ENCODE data around the gene GRAMD1A.
"Not testable (repeated sequence)": the region's sequence is repeated elsewhere in the genome, so short reads cannot be mapped to it uniquely, and the experiment has no call there.

Gene GRAMD1A

DNA sequence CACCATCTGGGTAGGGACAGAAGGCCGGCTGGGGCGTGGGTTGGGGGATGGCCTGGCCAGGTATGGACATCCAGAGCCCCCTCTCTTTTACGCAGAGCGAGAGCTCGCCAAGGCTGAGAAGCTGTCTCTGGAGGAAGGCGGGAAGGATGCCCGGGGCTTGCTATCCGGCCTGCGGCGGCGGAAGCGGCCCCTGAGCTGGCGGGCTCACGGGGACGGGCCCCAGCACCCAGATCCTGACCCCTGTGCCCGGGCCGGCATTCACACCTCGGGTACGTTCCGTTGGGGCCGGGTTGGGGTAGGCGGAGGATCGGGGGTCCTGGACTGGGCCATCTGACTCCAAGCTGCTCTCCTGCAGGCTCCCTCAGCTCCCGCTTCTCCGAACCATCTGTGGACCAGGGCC is 21.5 kb downstream of the GRAMD1A start:
- no peak for DNase-seq

DNA sequence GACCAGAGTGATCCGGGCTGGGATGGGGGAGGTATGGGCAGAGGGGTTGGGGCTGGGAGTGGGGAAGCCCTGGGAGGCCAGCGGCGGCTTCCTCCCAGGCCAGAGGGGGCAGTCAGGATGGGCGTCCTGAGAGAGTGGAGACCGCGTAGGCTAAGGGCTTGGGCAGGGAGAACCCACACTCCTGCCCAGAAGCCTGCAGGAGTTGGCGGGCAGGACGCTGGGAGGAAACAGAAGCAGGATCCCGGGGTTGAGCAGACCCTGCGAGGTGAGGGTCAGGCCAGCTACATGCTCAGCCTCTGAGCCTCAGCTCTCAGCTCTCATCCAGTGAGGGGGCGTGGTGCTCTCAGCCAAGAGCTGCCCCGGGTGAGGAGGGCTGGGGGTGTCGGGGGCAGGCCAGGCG is 22.3 kb downstream of the GRAMD1A start:
- DNase-seq = no peak

DNA sequence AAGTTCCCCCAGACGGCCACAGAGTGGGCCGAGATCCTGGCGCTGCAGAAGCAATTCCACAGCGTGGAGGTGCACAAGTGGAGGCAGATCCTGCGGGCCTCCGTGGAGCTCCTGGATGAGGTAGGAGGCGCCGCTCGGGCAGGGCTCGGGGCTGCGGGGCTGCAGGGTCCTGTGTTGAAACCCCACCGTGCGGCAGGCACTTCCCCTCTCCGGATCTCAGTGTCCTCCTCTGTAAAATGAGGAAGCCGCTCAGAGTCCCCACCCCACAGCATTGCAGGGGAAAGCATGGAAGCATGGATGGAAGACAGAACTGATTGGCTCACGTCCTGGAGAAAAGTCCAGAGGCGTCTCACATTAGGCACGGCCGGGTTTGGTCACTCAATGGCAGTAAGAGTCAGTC is 23.3 kb downstream of the GRAMD1A start:
- DNase-seq = no peak

- no peak for DNase-seq
Measured at GRCh38 chr19:35024095-35024494, 24.0 kb downstream of the GRAMD1A start.

DNA sequence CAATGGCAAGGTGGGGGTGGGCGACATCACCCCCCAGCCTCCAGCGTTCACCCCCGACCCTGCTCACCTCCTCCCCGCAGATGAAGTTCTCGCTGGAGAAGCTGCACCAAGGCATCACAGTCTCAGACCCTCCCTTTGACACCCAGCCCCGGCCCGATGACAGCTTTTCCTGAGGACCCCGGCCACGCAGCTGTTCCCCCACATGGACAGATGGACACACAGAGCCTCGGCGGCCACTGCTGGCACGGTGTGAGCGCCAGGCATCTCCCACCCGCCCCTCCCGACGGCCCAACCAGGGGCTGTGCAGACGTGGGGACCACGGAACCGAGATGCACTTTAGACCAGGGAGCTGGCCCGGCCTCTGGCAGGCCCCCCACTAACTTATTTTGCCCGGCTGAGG is 25.8 kb downstream of the GRAMD1A start:
- DNase-seq = no peak

DNA sequence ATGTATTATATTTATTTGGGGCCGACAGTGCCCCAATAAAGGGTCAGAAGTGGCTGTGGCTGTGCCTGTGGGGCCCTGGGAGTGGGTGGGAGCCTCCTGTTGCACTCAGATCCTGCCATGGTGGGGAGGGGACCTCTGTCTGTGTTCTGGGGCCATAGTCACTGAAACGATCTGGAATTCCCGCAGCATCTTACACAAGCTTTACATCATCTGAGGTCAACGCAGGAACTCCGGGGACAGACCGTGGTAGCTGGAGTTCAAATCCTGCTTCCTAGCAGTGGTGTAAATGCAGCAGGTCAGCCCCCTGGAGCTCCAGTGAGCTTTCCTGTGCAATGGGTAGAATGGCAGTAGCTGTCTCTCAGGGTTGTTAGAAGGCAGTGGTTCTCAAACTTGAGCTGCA is 26.3 kb downstream of the GRAMD1A start:
- no peak for DNase-seq

DNA sequence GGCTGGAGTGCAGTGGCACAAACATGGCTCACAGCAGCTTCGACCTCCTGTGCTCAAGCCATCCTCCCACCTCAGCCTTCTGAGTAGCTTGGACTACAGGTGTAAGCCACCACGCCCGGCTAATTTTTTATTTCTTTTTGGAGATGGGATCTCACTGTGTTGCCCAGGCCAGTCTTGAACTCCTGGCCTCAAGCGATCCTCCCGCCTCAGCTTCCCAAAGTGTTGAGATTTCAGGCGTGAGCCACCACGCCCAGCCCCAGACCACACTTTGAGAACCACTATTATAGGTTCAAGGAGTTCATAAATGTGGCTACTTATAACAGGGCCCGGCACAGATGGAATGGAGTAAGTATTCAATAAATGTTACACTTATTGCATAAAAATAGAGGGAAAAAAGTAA is 26.9 kb downstream of the GRAMD1A start:
- no peak for DNase-seq

DNA sequence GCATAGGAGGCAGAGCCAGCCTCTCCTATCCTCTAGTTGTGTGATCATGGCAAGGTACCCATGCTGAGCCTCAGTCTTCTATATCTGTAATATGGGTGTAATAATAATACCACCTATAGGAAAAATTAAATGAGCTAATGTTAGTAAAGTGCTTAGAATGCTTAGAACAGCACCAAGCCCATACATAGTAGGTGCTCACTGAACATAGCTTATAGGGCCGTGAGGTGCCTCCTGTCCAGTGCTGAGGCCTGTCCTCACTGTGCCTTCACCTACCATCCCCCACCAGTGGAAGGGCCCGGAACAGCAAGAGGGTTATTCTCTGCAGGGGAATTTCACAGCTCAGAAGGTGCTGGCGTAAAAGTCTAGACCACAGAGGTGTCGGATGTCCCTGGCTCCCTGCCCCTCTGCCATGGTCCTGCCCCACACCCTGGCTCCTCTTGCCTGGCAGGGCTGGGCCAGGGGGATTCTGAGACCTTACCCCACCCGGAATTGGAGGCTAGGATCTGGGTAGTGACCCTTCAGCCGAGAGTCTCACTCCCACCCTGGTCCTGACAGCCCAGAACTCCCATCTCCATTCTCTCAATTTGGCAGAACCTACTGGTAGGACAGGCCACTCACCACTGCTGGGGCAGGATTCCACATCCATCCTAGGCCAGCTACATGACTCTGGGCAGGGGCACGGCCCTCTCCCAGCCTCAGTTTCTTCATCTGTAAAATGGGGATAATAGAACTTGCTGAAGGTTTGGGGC is 27.9 kb downstream of the GRAMD1A start:
- no peak for DNase-seq

GRCh38 chr19:35028600-35028885 is 28.4 kb downstream of the GRAMD1A start:
- DNase-seq = not testable (repeated sequence)

DNA sequence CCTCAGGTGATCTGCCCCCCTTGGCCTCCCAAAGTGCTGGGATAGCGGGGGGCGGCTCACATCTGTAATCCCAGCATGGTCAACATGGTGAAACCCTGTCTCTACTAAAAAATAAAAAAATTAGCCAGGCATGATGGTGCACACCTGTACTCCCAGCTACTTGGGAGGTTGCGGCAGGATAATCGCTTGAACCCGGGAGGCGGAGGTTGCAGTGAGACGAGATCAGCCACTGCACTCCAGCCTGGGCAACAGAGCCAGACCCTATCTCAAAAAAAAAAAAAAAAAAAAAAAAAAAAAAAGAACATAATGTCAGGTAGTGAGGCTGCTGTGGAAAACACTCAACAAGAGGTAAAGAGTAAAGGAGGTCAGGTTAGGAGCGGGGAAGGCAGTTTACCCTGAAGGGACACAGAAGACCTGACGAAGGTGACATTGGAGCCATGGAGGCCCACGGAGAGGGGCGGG is 29.2 kb downstream of the GRAMD1A start:
- DNase-seq = not testable (repeated sequence)

- no peak for DNase-seq
Measured at GRCh38 chr19:35029737-35030256, 29.7 kb downstream of the GRAMD1A start.

DNA sequence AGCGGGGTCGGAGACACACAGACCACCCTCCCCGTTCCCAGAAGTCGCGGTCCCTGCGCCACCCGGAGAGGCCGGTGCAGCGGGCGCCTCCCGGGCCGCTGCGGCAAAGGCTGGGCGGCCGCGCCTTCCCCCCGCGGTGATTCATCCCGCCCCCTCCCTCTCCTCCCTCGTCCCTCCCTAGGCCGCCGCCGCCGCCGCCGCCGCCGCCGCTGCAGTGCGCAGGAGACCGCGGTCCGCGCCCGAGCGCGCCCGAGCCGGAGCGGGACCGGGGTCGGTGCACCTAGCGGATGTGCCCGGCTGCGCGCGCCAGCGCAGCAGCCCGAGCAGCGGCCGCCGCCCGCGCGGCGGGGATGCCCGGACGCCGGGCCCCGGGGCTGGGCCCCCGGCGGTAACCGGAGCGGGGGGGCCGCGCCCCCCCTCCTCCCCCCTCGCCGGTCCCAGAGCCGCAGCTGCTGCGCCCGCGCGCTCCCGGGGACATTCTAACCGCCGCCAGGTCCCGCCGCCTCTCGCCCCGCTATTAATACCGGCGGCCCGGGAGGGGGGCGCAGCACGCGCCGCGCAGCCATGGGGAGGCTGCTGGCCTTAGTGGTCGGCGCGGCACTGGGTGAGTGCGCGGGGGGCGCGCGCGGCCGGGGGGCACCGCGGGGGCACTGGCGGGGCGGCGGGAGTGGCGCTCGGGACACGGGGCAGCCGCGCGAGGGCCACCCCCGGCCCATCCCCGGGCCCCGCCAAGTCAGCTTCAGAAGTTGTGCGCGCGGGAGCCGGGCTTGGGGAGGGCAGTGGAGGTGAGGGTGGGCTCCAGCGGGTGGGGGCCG is 30.3 kb downstream of the GRAMD1A start, which contains the start of gene SCN1B:
Gene SCN1B (plus strand): TSS at position 214 of the 815 bp plus-strand sequence. CDS start 351 bp downstream, at position 565.
- DNase-seq = no peak

DNA sequence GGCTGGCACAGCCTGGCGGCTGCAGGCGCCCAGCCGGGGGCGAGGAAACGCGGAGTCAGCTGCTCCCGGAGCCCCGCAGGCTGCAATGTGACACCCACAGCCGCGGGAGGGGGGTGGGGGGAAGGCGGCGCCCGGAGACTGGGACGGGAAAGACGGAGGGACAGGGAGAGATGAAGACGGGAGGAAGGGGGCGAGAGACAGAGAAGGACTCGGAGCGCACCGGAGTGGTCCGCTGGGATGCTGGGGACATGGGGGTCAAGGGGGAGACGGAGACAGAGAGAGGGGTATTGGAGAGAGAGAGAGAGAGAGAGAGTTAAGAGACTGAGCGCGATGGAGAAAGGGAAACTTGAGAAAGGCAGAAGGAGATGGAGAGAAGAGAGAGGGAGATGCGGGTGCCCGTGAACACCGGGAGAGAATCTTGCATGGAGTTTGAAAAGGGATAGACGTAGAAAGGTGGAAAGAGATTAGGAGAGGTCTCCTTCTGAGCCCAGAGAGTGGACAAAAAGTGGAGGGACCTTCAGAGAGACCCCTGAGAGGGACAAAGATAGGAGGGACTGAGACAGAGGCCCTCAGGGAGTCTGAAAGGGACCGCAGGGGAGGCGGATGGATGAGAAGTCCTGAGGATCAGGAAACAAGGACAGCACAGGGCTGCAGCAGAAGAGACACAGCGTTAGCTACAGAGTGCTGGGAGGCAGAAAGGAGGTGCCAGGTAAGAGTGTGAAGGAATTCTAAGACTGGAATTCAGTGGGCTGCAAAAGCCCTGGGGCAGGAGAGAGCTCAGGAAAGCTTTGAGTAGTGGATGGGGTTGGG is 31.2 kb downstream of the GRAMD1A start:
- no peak for DNase-seq

DNA sequence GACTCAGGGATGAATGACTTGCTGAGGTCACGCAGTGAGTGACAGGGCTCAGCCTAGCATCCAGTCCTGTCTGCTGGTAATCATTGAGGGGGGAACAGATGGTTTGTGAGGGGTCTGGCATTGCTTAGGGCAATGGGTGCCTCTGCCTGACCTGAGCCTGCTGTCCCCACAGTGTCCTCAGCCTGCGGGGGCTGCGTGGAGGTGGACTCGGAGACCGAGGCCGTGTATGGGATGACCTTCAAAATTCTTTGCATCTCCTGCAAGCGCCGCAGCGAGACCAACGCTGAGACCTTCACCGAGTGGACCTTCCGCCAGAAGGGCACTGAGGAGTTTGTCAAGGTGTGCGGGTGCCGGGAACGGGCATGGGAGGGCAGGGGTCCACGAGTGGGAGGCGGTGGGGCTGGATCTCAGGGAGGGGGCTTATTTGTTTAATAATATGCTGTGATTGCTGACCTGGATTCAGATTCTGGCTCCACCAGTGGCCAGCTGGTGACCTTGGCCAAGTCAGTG is 32.3 kb downstream of the GRAMD1A start:
- DNase-seq = no peak

DNA sequence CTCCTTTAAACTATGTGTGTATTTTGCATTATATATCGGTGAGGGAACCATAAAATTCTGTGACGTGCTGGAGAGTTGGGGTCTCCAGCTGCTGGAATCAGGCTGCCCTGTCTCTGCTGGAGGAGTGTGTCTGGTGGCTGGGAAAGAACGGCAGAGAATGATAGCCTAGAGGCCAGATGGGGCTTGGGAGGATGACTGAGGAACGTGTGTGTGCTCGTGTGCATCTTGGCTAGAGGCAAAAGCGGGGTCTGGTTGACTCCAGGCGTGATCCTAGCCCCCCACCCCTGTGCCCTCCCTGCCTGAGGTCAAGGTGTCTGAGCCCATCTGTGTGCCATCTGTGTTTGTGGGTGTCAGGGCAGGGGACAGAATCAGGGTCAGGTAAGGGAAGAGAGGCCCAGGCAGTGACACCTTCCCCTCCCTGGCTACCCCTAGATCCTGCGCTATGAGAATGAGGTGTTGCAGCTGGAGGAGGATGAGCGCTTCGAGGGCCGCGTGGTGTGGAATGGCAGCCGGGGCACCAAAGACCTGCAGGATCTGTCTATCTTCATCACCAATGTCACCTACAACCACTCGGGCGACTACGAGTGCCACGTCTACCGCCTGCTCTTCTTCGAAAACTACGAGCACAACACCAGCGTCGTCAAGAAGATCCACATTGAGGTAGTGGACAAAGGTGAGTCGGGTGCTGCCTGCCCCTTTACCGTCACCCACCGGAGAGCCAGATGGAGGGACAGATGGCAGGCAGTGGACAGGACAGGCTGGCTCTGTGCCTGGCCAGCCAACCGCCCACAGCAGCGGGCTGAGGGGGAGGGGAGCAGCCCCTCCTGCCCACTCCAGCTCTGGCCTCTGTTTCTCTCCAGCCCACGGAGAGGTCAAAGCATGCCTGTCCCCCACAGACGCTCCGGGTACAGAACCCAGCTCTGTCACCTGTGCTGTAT is 33.2 kb downstream of the GRAMD1A start:
- DNase-seq = no peak

DNA sequence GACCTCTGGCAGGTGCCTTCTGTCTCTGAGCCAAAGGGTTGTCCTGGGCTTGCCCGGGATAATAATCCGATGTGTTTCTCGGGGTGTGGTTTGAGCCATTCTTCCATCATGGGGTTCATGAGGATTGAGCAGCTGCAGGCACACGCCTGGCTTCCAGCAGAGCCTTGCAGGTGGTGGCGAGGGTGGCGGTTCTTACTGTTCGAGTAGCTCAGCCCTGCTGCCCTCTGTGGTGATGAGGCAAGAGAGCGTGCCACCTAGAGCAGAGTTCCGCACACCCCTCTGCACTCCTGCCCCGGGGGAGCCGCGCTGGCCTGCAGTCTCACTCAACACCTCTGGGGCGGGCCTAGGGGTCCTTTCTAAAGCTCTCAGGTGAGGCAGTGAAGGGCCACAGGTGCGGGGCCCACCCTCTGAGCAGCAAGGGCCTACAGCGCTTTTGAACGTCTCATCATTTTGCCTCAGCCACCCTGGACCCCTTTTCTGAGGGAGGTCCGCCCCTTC is 33.9 kb downstream of the GRAMD1A start:
- no peak for DNase-seq

DNA sequence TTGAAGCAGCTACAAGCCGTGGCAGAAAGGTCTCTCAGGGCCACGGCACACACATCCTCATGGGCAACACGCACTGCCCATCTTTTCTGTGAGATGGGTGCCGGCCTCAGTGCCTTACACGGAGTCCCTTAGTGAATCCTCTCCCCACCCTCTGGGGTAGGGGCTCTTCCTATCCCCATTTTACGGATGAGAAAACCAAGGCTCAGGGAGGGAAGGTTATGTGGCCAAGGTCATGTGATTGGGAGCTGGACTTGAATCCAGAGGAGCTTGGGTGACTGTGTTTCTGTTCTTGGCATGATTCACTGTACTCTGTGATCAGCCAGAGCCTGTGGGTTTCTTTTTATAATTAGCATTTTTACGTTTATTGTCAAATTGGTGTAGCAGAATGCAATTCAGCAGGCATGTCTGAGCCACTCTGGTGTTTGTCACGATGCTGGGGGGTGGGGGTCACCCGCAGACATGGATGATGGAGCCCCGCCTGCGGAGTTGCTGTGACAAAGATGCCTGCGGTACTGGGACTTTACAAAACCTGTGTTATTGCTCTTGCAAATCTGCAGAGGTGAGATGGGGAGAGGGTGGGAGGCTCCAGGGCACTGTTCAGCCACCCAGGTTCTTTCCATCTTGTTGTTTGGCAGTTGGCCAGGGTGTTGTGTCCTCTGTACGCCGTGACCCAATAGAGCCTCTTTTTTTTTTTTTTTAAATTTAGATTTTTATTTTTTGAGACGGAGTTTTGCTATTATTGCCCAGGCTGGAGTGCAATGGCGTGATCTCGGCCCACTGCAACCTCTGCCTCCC is 34.7 kb downstream of the GRAMD1A start:
- no peak for DNase-seq

DNA sequence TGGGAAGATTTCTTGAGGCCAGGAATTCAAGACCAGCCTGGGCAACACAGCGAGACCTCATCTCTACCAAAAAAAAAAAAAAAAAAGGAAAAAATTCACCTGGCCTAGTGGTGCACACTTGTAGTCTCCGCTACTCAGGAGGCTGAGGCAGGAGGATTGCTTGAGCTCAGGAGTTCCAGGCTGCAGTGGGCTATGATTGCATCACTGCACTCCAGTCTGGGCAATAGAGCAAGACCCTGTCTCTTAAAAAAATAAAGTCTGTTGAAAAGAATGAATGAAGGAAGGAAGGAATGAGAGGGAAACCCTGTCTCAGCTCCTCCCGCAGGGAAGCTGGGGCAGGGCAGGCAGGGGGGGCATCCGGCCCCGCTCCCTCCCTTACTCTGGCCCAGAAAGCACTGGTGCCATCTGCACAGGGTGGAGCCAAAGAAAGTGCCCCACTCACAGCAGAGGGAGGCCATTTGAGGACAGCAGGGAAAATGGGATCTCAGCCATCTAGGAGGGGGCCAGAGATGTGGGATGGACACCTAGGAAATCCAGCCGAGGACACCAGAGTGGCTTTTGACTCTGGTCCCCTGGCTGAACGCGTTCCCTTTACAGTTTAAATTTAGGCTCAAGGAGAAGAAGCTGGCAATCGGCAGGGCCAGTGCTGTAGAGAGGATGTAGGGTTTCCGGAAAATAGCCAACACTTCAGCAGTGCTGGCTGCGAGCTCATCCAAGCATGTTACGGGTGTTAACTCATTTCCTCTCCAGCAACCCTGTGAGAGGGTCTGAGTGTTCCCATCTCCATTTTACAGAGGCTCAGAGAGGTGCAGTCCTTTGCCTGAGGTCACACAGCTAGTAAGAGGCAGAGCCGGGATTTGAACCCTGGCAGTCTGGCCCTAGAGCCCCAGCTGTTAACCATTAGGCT is 37.8 kb downstream of the GRAMD1A start:
- no peak for DNase-seq

DNA sequence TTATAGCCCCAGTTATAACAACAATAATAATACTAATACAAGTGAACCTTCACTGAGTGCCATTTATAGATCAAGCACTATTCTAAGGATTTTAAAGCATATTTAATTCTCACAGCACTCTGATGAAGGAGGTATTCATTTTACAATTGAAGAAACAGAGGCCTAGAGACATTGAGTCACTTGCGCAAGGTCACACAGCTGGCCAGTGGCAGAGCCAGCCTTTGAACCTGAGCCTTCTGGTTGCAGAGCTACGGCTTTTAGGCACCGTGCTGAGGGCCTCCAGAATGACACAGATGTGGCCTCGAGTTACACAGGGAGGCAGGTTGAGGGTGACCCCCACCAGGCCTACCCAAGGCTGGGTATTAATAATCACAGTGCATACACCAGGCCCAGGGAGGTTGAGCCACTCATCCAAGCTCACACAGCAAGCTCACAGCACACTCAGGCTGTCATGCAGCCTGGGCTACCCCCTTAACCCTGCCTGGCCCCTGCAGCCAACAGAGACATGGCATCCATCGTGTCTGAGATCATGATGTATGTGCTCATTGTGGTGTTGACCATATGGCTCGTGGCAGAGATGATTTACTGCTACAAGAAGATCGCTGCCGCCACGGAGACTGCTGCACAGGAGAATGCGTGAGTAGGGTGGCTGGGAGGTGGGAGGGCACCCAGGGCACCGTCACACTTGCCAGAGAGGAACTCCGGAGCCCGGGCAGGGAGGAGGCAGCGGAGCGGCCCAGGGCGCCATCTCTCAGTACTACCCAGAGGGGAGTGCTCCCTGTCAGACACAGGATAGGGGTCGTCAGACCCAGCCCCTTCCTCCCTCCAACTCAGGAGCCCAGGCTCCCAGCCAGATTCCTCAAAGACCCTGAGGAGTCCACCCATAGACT is 38.7 kb downstream of the GRAMD1A start:
- DNase-seq = no peak
